ENCODE data around the gene MT1G. TPM values are rescaled to one million over a fixed set of nuclear protein-coding genes. Genes with fewer than 3 reads are reported as not detected.
"Not testable (repeated sequence)": the region's sequence is repeated elsewhere in the genome, so short reads cannot be mapped to it uniquely, and the experiment has no call there.

MT1G gene
- not detected for polyA plus RNA-seq (2013, experiment 1 of 2)
- not detected for polyA plus RNA-seq (2013, experiment 2 of 2)

GRCh38 chr16:56667581-56668571, at the start of gene MT1G:
Gene MT1G (minus strand): TSS chr16:56668065. CDS start chr16:56667993, 72 bp downstream.
- 15 to 22% methylated on average over 39 to 45 of the region's 46 CpGs for WGBS, 2 experiments (ENCODE audit: insufficient coverage in 2 of 2)
- no peak within 1 kb of the TSS for H3K4me3 ChIP-seq (ENCODE audit: extremely low read depth, insufficient read depth, low read length, poor library complexity, severe bottlenecking)
- no peak within 1 kb of the TSS for H3K27ac ChIP-seq (ENCODE audit: low read depth, low read length, severe bottlenecking)
- no peaks in the 10 kb centered on the region for H3K9me3 ChIP-seq (ENCODE audit: control insufficient read depth, low read length)
- no peaks in the 10 kb centered on the region for H3K36me3 ChIP-seq (ENCODE audit: control insufficient read depth, insufficient read depth, low read length)
- no peaks in the 10 kb centered on the region for H3K4me1 ChIP-seq (ENCODE audit: control insufficient read depth, insufficient read depth, low read length, poor library complexity, severe bottlenecking)

- not testable (repeated sequence) for H3K27ac ChIP-seq (ENCODE audit: low read depth, low read length, severe bottlenecking); H3K36me3 ChIP-seq (ENCODE audit: control insufficient read depth, insufficient read depth, low read length); H3K9me3 ChIP-seq (ENCODE audit: control insufficient read depth, low read length); H3K4me3 ChIP-seq (ENCODE audit: extremely low read depth, insufficient read depth, low read length, poor library complexity, severe bottlenecking); H3K4me1 ChIP-seq (ENCODE audit: control insufficient read depth, insufficient read depth, low read length, poor library complexity, severe bottlenecking)
- 71 to 86% methylated on average over 1 to 2 of the region's 2 CpGs for WGBS, 2 experiments (ENCODE audit: insufficient coverage in 2 of 2)
Measured at GRCh38 chr16:56717532-56717931, 49.7 kb upstream of the MT1G start.

GRCh38 chr16:56716761-56717160, 48.9 kb upstream of the MT1G start:
- H3K4me1 ChIP-seq (ENCODE audit: control insufficient read depth, insufficient read depth, low read length, poor library complexity, severe bottlenecking) = no peaks in the 10 kb centered on the region
- no peak overlapping the region for H3K4me3 ChIP-seq (ENCODE audit: extremely low read depth, insufficient read depth, low read length, poor library complexity, severe bottlenecking)
- H3K9me3 ChIP-seq (ENCODE audit: control insufficient read depth, low read length) = no peaks in the 10 kb centered on the region
- WGBS, 2 experiments (ENCODE audit: insufficient coverage in 2 of 2) = no CpG with 5 or more reads among the region's 3 CpGs
- no peak overlapping the region for H3K27ac ChIP-seq (ENCODE audit: low read depth, low read length, severe bottlenecking)
- H3K36me3 ChIP-seq (ENCODE audit: control insufficient read depth, insufficient read depth, low read length) = no peaks in the 10 kb centered on the region

- Histone ChIP-seq H3K36me3 (ENCODE audit: control insufficient read depth, insufficient read depth, low read length) (no peaks in the 10 kb centered on the region), H3K4me1 (ENCODE audit: control insufficient read depth, insufficient read depth, low read length, poor library complexity, severe bottlenecking) (no peaks in the 10 kb centered on the region), H3K4me3 (ENCODE audit: extremely low read depth, insufficient read depth, low read length, poor library complexity, severe bottlenecking) (no peak overlapping the region), H3K27ac (ENCODE audit: low read depth, low read length, severe bottlenecking) (no peak overlapping the region), H3K9me3 (ENCODE audit: control insufficient read depth, low read length) (no peaks in the 10 kb centered on the region)
- 79 to 81% methylated on average over 2 of the region's 4 CpGs for WGBS, 2 experiments (ENCODE audit: insufficient coverage in 2 of 2)
Measured at GRCh38 chr16:56715126-56715525, 47.3 kb upstream of the MT1G start.

- 100% methylated on average over 1 of the region's 2 CpGs; no CpG with 5 or more reads in 1 of the 2 experiments for WGBS, 2 experiments (ENCODE audit: insufficient coverage in 2 of 2)
- Histone ChIP-seq H3K4me3 (ENCODE audit: extremely low read depth, insufficient read depth, low read length, poor library complexity, severe bottlenecking) (no peak overlapping the region), H3K4me1 (ENCODE audit: control insufficient read depth, insufficient read depth, low read length, poor library complexity, severe bottlenecking) (no peaks in the 10 kb centered on the region), H3K36me3 (ENCODE audit: control insufficient read depth, insufficient read depth, low read length) (no peaks in the 10 kb centered on the region), H3K27ac (ENCODE audit: low read depth, low read length, severe bottlenecking) (no peak overlapping the region), H3K9me3 (ENCODE audit: control insufficient read depth, low read length) (no peaks in the 10 kb centered on the region)
Measured at GRCh38 chr16:56713794-56714193, 45.9 kb upstream of the MT1G start.

- no CpG with 5 or more reads among the region's 2 CpGs for WGBS, 2 experiments (ENCODE audit: insufficient coverage in 2 of 2)
- H3K27ac ChIP-seq (ENCODE audit: low read depth, low read length, severe bottlenecking) = no peak overlapping the region
- H3K9me3 ChIP-seq (ENCODE audit: control insufficient read depth, low read length) = no peaks in the 10 kb centered on the region
- H3K4me1 ChIP-seq (ENCODE audit: control insufficient read depth, insufficient read depth, low read length, poor library complexity, severe bottlenecking) = no peaks in the 10 kb centered on the region
- no peaks in the 10 kb centered on the region for H3K36me3 ChIP-seq (ENCODE audit: control insufficient read depth, insufficient read depth, low read length)
- no peak overlapping the region for H3K4me3 ChIP-seq (ENCODE audit: extremely low read depth, insufficient read depth, low read length, poor library complexity, severe bottlenecking)
Measured at GRCh38 chr16:56711862-56712261, 44.0 kb upstream of the MT1G start.

GRCh38 chr16:56710181-56710737, 42.4 kb upstream of the MT1G start:
- no peaks in the 10 kb centered on the region for H3K36me3 ChIP-seq (ENCODE audit: control insufficient read depth, insufficient read depth, low read length)
- H3K4me3 ChIP-seq (ENCODE audit: extremely low read depth, insufficient read depth, low read length, poor library complexity, severe bottlenecking) = no peak overlapping the region
- no peaks in the 10 kb centered on the region for H3K9me3 ChIP-seq (ENCODE audit: control insufficient read depth, low read length)
- H3K4me1 ChIP-seq (ENCODE audit: control insufficient read depth, insufficient read depth, low read length, poor library complexity, severe bottlenecking) = no peaks in the 10 kb centered on the region
- WGBS, 2 experiments (ENCODE audit: insufficient coverage in 2 of 2) = 61 to 85% methylated on average over 2 to 3 of the region's 3 CpGs
- H3K27ac ChIP-seq (ENCODE audit: low read depth, low read length, severe bottlenecking) = no peak overlapping the region

GRCh38 chr16:56709443-56710040, 41.7 kb upstream of the MT1G start:
- WGBS, 2 experiments (ENCODE audit: insufficient coverage in 2 of 2) = 78 to 87% methylated on average over 3 to 4 of the region's 4 CpGs

GRCh38 chr16:56708525-56709442, 40.9 kb upstream of the MT1G start:
- 85 to 92% methylated on average over 7 to 12 of the region's 13 CpGs for WGBS, 2 experiments (ENCODE audit: insufficient coverage in 2 of 2)
- Histone ChIP-seq H3K9me3 (ENCODE audit: control insufficient read depth, low read length) (no peaks in the 10 kb centered on the region), H3K36me3 (ENCODE audit: control insufficient read depth, insufficient read depth, low read length) (no peaks in the 10 kb centered on the region), H3K27ac (ENCODE audit: low read depth, low read length, severe bottlenecking) (no peak overlapping the region), H3K4me3 (ENCODE audit: extremely low read depth, insufficient read depth, low read length, poor library complexity, severe bottlenecking) (no peak overlapping the region), H3K4me1 (ENCODE audit: control insufficient read depth, insufficient read depth, low read length, poor library complexity, severe bottlenecking) (no peaks in the 10 kb centered on the region)

More at GRCh38 chr16:56709443-56710040, 41.7 kb upstream of the MT1G start:
- no peaks in the 10 kb centered on the region for H3K36me3 ChIP-seq (ENCODE audit: control insufficient read depth, insufficient read depth, low read length)
- no peak overlapping the region for H3K27ac ChIP-seq (ENCODE audit: low read depth, low read length, severe bottlenecking)
- H3K9me3 ChIP-seq (ENCODE audit: control insufficient read depth, low read length) = no peaks in the 10 kb centered on the region
- H3K4me3 ChIP-seq (ENCODE audit: extremely low read depth, insufficient read depth, low read length, poor library complexity, severe bottlenecking) = no peak overlapping the region
- no peaks in the 10 kb centered on the region for H3K4me1 ChIP-seq (ENCODE audit: control insufficient read depth, insufficient read depth, low read length, poor library complexity, severe bottlenecking)

GRCh38 chr16:56702836-56703235, 35.0 kb upstream of the MT1G start:
- Histone ChIP-seq H3K4me3 (ENCODE audit: extremely low read depth, insufficient read depth, low read length, poor library complexity, severe bottlenecking) (no peak overlapping the region), H3K9me3 (ENCODE audit: control insufficient read depth, low read length) (no peaks in the 10 kb centered on the region), H3K36me3 (ENCODE audit: control insufficient read depth, insufficient read depth, low read length) (no peaks in the 10 kb centered on the region), H3K4me1 (ENCODE audit: control insufficient read depth, insufficient read depth, low read length, poor library complexity, severe bottlenecking) (peaks cover 4% of the 10 kb centered on the region), H3K27ac (ENCODE audit: low read depth, low read length, severe bottlenecking) (no peak overlapping the region)
- WGBS, 2 experiments (ENCODE audit: insufficient coverage in 2 of 2) = 94% methylated on average over 2 of the region's 5 CpGs

Data from mesodermal cell (in vitro differentiated cells).